ENCODE measurements around the gene CAPN13. TPM values are rescaled to one million over a fixed set of nuclear protein-coding genes. Genes with fewer than 3 reads are reported as not detected.

CAPN13 gene
- polyA plus RNA-seq, 1 of the 3 experiments (the other 2 are of a cell fraction) = not detected

DNA sequence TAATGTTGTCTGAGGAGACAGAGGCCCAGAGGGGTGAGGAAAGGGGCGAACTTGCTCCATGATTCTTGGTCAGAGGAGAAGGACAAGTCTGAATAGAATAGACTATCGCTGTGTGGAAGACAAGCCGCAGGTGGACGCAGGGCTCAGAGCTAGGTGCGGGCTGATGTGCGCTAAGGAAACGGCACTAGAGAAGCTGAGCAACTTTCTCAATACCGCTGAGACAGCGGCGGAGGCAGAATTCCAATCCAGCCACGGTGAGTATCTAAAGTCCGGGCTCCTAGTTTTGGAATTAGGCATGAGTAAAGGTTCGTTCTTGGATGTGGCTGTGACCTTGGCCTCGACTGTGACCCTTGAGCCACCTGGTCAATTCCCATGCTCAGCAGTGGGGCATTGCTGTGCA is 47.8 kb downstream of the CAPN13 start:
- no peak overlapping the region for H3K9ac ChIP-seq
- H3K4me3 ChIP-seq (ENCODE audit: low read depth in 2 of 2, low read length in 1 of 2) = no peak overlapping the region
- DNase-seq = no peak
- H3K27me3 ChIP-seq (ENCODE audit: insufficient read depth) = no peaks in the 10 kb centered on the region
- H3K4me2 ChIP-seq = no peak overlapping the region
- TF ChIP-seq, protein P1, sequence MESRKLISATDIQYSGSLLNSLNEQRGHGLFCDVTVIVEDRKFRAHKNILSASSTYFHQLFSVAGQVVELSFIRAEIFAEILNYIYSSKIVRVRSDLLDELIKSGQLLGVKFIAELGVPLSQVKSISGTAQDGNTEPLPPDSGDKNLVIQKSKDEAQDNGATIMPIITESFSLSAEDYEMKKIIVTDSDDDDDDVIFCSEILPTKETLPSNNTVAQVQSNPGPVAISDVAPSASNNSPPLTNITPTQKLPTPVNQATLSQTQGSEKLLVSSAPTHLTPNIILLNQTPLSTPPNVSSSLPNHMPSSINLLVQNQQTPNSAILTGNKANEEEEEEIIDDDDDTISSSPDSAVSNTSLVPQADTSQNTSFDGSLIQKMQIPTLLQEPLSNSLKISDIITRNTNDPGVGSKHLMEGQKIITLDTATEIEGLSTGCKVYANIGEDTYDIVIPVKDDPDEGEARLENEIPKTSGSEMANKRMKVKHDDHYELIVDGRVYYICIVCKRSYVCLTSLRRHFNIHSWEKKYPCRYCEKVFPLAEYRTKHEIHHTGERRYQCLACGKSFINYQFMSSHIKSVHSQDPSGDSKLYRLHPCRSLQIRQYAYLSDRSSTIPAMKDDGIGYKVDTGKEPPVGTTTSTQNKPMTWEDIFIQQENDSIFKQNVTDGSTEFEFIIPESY (IDR thresholded peaks at IDR 0.05; ENCODE audit: borderline replicate concordance, low read depth) = no peak
- TF ChIP-seq CHD2 (IDR thresholded peaks at IDR 0.05; ENCODE audit: low read length, partially characterized antibody) (no peak), MXI1 (IDR thresholded peaks at IDR 0.05; ENCODE audit: low read depth, low read length) (no peak), EZH2phosphoT487 (IDR thresholded peaks at IDR 0.05; ENCODE audit: borderline replicate concordance, low read depth) (no peak), GABPA (IDR thresholded peaks at IDR 0.05; ENCODE audit: low read depth) (no peak), NFIC (IDR thresholded peaks at IDR 0.05; ENCODE audit: borderline replicate concordance) (no peak), FOSL2 (IDR thresholded peaks at IDR 0.05; ENCODE audit: borderline replicate concordance, low read depth) (no peak), NRF1 (IDR thresholded peaks at IDR 0.05; ENCODE audit: low read depth, low read length) (no peak), SIN3A (IDR thresholded peaks at IDR 0.05; ENCODE audit: borderline replicate concordance, low read depth, low read length) (no peak), EP300 (IDR thresholded peaks at IDR 0.05; ENCODE audit: borderline replicate concordance in 1 of 2, low read depth in 1 of 2, low read length in 1 of 2) (no peak), POLR2AphosphoS5 (IDR thresholded peaks at IDR 0.05; ENCODE audit: low read depth, low read length) (no peak), RAD21 (IDR thresholded peaks at IDR 0.05; ENCODE audit: low read length) (no peak), ELF1 (IDR thresholded peaks at IDR 0.05) (no peak), FOXJ3 (CRISPR knock-in tag; IDR thresholded peaks at IDR 0.05) (no peak), FOXM1 (IDR thresholded peaks at IDR 0.05; ENCODE audit: low read depth) (no peak)
- TF ChIP-seq, protein P2, sequence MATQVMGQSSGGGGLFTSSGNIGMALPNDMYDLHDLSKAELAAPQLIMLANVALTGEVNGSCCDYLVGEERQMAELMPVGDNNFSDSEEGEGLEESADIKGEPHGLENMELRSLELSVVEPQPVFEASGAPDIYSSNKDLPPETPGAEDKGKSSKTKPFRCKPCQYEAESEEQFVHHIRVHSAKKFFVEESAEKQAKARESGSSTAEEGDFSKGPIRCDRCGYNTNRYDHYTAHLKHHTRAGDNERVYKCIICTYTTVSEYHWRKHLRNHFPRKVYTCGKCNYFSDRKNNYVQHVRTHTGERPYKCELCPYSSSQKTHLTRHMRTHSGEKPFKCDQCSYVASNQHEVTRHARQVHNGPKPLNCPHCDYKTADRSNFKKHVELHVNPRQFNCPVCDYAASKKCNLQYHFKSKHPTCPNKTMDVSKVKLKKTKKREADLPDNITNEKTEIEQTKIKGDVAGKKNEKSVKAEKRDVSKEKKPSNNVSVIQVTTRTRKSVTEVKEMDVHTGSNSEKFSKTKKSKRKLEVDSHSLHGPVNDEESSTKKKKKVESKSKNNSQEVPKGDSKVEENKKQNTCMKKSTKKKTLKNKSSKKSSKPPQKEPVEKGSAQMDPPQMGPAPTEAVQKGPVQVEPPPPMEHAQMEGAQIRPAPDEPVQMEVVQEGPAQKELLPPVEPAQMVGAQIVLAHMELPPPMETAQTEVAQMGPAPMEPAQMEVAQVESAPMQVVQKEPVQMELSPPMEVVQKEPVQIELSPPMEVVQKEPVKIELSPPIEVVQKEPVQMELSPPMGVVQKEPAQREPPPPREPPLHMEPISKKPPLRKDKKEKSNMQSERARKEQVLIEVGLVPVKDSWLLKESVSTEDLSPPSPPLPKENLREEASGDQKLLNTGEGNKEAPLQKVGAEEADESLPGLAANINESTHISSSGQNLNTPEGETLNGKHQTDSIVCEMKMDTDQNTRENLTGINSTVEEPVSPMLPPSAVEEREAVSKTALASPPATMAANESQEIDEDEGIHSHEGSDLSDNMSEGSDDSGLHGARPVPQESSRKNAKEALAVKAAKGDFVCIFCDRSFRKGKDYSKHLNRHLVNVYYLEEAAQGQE (IDR thresholded peaks at IDR 0.05; ENCODE audit: low read depth, low read length) = no peak
- TF ChIP-seq, protein P3, sequence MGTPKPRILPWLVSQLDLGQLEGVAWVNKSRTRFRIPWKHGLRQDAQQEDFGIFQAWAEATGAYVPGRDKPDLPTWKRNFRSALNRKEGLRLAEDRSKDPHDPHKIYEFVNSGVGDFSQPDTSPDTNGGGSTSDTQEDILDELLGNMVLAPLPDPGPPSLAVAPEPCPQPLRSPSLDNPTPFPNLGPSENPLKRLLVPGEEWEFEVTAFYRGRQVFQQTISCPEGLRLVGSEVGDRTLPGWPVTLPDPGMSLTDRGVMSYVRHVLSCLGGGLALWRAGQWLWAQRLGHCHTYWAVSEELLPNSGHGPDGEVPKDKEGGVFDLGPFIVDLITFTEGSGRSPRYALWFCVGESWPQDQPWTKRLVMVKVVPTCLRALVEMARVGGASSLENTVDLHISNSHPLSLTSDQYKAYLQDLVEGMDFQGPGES (IDR thresholded peaks at IDR 0.05; ENCODE audit: low read depth, low read length) = no peak
- TF ChIP-seq, protein P4, sequence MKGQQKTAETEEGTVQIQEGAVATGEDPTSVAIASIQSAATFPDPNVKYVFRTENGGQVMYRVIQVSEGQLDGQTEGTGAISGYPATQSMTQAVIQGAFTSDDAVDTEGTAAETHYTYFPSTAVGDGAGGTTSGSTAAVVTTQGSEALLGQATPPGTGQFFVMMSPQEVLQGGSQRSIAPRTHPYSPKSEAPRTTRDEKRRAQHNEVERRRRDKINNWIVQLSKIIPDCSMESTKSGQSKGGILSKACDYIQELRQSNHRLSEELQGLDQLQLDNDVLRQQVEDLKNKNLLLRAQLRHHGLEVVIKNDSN (IDR thresholded peaks at IDR 0.05; ENCODE audit: borderline replicate concordance, low read depth) = no peak
- TF ChIP-seq, protein P5, sequence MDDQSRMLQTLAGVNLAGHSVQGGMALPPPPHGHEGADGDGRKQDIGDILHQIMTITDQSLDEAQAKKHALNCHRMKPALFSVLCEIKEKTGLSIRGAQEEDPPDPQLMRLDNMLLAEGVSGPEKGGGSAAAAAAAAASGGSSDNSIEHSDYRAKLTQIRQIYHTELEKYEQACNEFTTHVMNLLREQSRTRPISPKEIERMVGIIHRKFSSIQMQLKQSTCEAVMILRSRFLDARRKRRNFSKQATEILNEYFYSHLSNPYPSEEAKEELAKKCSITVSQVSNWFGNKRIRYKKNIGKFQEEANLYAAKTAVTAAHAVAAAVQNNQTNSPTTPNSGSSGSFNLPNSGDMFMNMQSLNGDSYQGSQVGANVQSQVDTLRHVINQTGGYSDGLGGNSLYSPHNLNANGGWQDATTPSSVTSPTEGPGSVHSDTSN (IDR thresholded peaks at IDR 0.05) = no peak
- WGBS (ENCODE audit: low lambda C conversion rate) = 66% methylated on average over 12 of the region's 14 CpGs
- H3K36me3 ChIP-seq (replicated peaks in 1 of 2; ENCODE audit: control insufficient read depth in 1 of 2, insufficient read depth in 2 of 2, low read length in 1 of 2) = no peaks in the 10 kb centered on the region
- peaks cover 0 to 49% of the 10 kb centered on the region in 2 experiments; a peak in 3 of 4 replicates for H3K4me1 ChIP-seq (ENCODE audit: control insufficient read depth in 1 of 2, insufficient read depth in 2 of 2, low read depth in 1 of 2, low read length in 1 of 2)
- no peaks in the 10 kb centered on the region for H3K9me2 ChIP-seq
- H3K9me3 ChIP-seq = no peaks in the 10 kb centered on the region
- H3F3A ChIP-seq (replicated peaks; ENCODE audit: insufficient read depth) = no peaks in the 10 kb centered on the region
- ChIA-PET CTCF (interaction anchor here (0.9 to 4.6 kb wide), 3 partner anchors 8 to 411 kb away, joined by 3 to 23 read pairs (median 4); no protein-coding TSS in a partner anchor), POLR2A (no interaction called here)
- no peaks in the 10 kb centered on the region for H4K20me1 ChIP-seq (ENCODE audit: insufficient read depth)
- peak overlapping the region in 1 of 2 experiments; percentile 69; a peak in 2 of 4 replicates for H3K27ac ChIP-seq (ENCODE audit: low read depth in 2 of 2, low read length in 1 of 2)
- no peak overlapping the region for H2AFZ ChIP-seq (ENCODE audit: low read depth)
- H3K79me2 ChIP-seq (ENCODE audit: insufficient read depth) = no peaks in the 10 kb centered on the region

All from SK-N-SH (cell line).